H9 (cell line): ENCODE measurements around the gene TAS2R42. TPM values are rescaled to one million over a fixed set of nuclear protein-coding genes. Genes with fewer than 3 reads are reported as not detected.

ENCODE experiments used
- DNase-seq: peaks from one replicate; pipeline ENCODE4 v3.0.0-alpha.2; 2017
- H2AFZ ChIP-seq: one replicate; pipeline ENCODE4 v1.6.1; 2013; ENCODE audit warnings: mild to moderate bottlenecking, low read length, control low read depth, moderate library complexity
- H2AK5ac ChIP-seq: 2 replicates; pipeline ENCODE4 v1.6.1; 2013; ENCODE audit warnings: low read length, control low read depth, mixed read lengths; ENCODE audit not compliant: insufficient read length
- H2BK120ac ChIP-seq: one replicate; pipeline ENCODE4 v1.6.1; 2013; ENCODE audit warnings: low read depth, mild to moderate bottlenecking, low read length, control low read depth, inconsistent platforms; ENCODE audit not compliant: poor library complexity, severe bottlenecking
- H2BK12ac ChIP-seq: 2 replicates; pipeline ENCODE4 v1.6.1; 2013; ENCODE audit warnings: low read length, control low read depth, mixed read lengths, low read depth; ENCODE audit not compliant: insufficient read length
- H2BK15ac ChIP-seq: 2 replicates; pipeline ENCODE4 v1.6.1; 2013; ENCODE audit warnings: low read depth, low read length, control low read depth
- H2BK20ac ChIP-seq: one replicate; pipeline ENCODE4 v1.6.1; 2013; ENCODE audit warnings: low read depth, mild to moderate bottlenecking, low read length, control low read depth, inconsistent platforms; ENCODE audit not compliant: poor library complexity, severe bottlenecking
- H2BK5ac ChIP-seq: 2 replicates; pipeline ENCODE4 v1.6.1; 2013; ENCODE audit warnings: low read length, control low read depth, mixed read lengths; ENCODE audit not compliant: insufficient read length
- H3K14ac ChIP-seq: 2 replicates; pipeline ENCODE4 v1.6.1; 2013; ENCODE audit warnings: low read length, control low read depth; ENCODE audit not compliant: insufficient read depth
- H3K18ac ChIP-seq: 2 replicates; pipeline ENCODE4 v1.6.1; 2013; ENCODE audit warnings: low read depth, mild to moderate bottlenecking, mixed read lengths, low read length, control low read depth; ENCODE audit not compliant: insufficient read length
- H3K23ac ChIP-seq: 2 replicates; pipeline ENCODE4 v1.6.1; 2013; ENCODE audit warnings: low read length, control low read depth, mixed read lengths, low read depth; ENCODE audit not compliant: insufficient read length
- H3K23me2 ChIP-seq: 2 replicates; pipeline ENCODE4 v1.6.1; 2013; ENCODE audit warnings: low read depth, mild to moderate bottlenecking, mixed read lengths, low read length, control low read depth; ENCODE audit not compliant: insufficient read length, poor library complexity, severe bottlenecking
- H3K27ac ChIP-seq: 2 replicates; pipeline ENCODE4 v1.5.1; 2013; ENCODE audit warnings: low read length, control low read depth, mixed read lengths, low read depth; ENCODE audit not compliant: insufficient read length
- H3K27me3 ChIP-seq: 2 replicates; pipeline ENCODE4 v1.6.1; 2013; ENCODE audit warnings: low read length, control low read depth, inconsistent platforms; ENCODE audit not compliant: insufficient read depth
- H3K4ac ChIP-seq: 2 replicates; pipeline ENCODE4 v1.6.1; 2013; ENCODE audit warnings: low read depth, mild to moderate bottlenecking, control low read depth, inconsistent platforms, low read length, moderate library complexity
- H3K4me1 ChIP-seq: 2 replicates; pipeline ENCODE4 v1.6.1; 2013; ENCODE audit warnings: low read length, control low read depth, inconsistent platforms; ENCODE audit not compliant: insufficient read depth
- H3K4me2 ChIP-seq: 2 replicates; pipeline ENCODE4 v1.6.1; 2013; ENCODE audit warnings: low read length, control low read depth, mixed read lengths; ENCODE audit not compliant: insufficient read length, insufficient read depth
- H3K56ac ChIP-seq: 2 replicates; pipeline ENCODE4 v1.6.1; 2013; ENCODE audit warnings: low read depth, mild to moderate bottlenecking, mixed read lengths, low read length, control low read depth; ENCODE audit not compliant: insufficient read length
- H3K79me1 ChIP-seq: 2 replicates; pipeline ENCODE4 v1.6.1; 2013; ENCODE audit warnings: low read depth, mild to moderate bottlenecking, moderate library complexity, low read length, control low read depth, inconsistent platforms; ENCODE audit not compliant: insufficient read depth, poor library complexity, severe bottlenecking
- H3K79me2 ChIP-seq: 2 replicates; pipeline ENCODE4 v1.6.1; 2013; ENCODE audit warnings: low read length, control low read depth, inconsistent platforms; ENCODE audit not compliant: insufficient read depth
- H3K9ac ChIP-seq: 2 replicates; pipeline ENCODE4 v1.6.1; 2013; ENCODE audit warnings: low read length, control low read depth, mixed read lengths; ENCODE audit not compliant: insufficient read length; ENCODE audit errors: extremely low read depth
- H3K9me3 ChIP-seq: one replicate; pipeline ENCODE4 v1.6.1; 2013; ENCODE audit warnings: low read depth, low read length, inconsistent platforms; ENCODE audit not compliant: control insufficient read depth
- H3T11ph ChIP-seq: one replicate; pipeline ENCODE4 v1.6.1; 2013; ENCODE audit warnings: mild to moderate bottlenecking, low read length, control low read depth, inconsistent platforms
- H4K20me1 ChIP-seq: one replicate; pipeline ENCODE4 v1.6.1; 2013; ENCODE audit not compliant: control insufficient read depth, insufficient read length, insufficient read depth
- H4K5ac ChIP-seq: 2 replicates; pipeline ENCODE4 v1.6.1; 2013; ENCODE audit warnings: low read depth, mild to moderate bottlenecking, mixed read lengths, low read length, control low read depth; ENCODE audit not compliant: insufficient read length
- H4K8ac ChIP-seq: replicated peaks from 2 replicates; pipeline ENCODE4 v1.6.1; 2013; ENCODE audit warnings: low read length, control low read depth, mixed read lengths, low read depth; ENCODE audit not compliant: insufficient read length
- H4K91ac ChIP-seq: 2 replicates; pipeline ENCODE4 v1.6.1; 2013; ENCODE audit warnings: low read depth, mild to moderate bottlenecking, moderate library complexity, mixed read lengths, low read length, control low read depth; ENCODE audit not compliant: insufficient read length
- H3K27ac Mint-ChIP-seq, 3 experiments: 2 replicates in 2 of 3; 3 replicates in 1 of 3; pipeline ENCODE4 v1.8.0; 2020 to 2021; ENCODE audit warnings: mixed read lengths in 3 of 3, mild to moderate bottlenecking in 1 of 3, moderate library complexity in 1 of 3
- H3K27me3 Mint-ChIP-seq: 2 replicates; pipeline ENCODE4 v1.8.0; 2021; ENCODE audit warnings: low read depth, mild to moderate bottlenecking, moderate library complexity, mixed read lengths
- H3K36me3 Mint-ChIP-seq, 3 experiments: 2 replicates in 2 of 3; 3 replicates in 1 of 3; pipeline ENCODE4 v1.8.0; 2020 to 2021; ENCODE audit warnings: low read depth in 3 of 3, mixed read lengths in 3 of 3; ENCODE audit not compliant: insufficient read depth in 1 of 3
- H3K4me1 Mint-ChIP-seq, 2 experiments: 2 replicates each; pipeline ENCODE4 v1.8.0; 2020; ENCODE audit warnings: mixed read lengths in 2 of 2
- H3K4me3 Mint-ChIP-seq, 2 experiments: 2 replicates in 1 of 2; 3 replicates in 1 of 2; pipeline ENCODE4 v1.8.0; 2020 to 2021; ENCODE audit warnings: mild to moderate bottlenecking in 2 of 2, mixed read lengths in 2 of 2, moderate library complexity in 1 of 2
- H3K9me3 Mint-ChIP-seq, 2 experiments: 2 replicates in 1 of 2; 3 replicates in 1 of 2; pipeline ENCODE4 v1.8.0; 2020; ENCODE audit warnings: mild to moderate bottlenecking in 2 of 2, mixed read lengths in 2 of 2, moderate library complexity in 1 of 2
- CTCF ChIP-seq: fragments of 200-600 bp; sonication (generic); conservative IDR thresholded peaks from 3 replicates; pipeline ENCODE4 v1.8.0; 2021; ENCODE audit warnings: antibody characterized with exemption, mild to moderate bottlenecking
- total RNA-seq: library from RNA; stranded (reverse); gene quantifications from 2 replicates; pipeline ENCODE4 v1.2.1, GENCODE V29; 2021

TAS2R42 gene
- total RNA-seq, 1 experiment from 2014 or later: not detected

- H2AFZ ChIP-seq: no peak overlapping the region
- no peak overlapping the region for H4K8ac ChIP-seq
- no peak overlapping the region for H2BK15ac ChIP-seq
- no peaks in the 10 kb centered on the region for H3K9me3 ChIP-seq
- no peaks in the 10 kb centered on the region for H3K9me3 Mint-ChIP-seq
- H3K4me2 ChIP-seq: no peak overlapping the region
- no peaks in the 10 kb centered on the region for H3K79me1 ChIP-seq
- H4K20me1 ChIP-seq: no peaks in the 10 kb centered on the region
- no peak for TF ChIP-seq CTCF
- H3K4me3 Mint-ChIP-seq: no peak overlapping the region
- H4K5ac ChIP-seq: no peak overlapping the region
- H2BK120ac ChIP-seq: no peak overlapping the region
- H3K4me1 Mint-ChIP-seq: no peaks in the 10 kb centered on the region
- no peaks in the 10 kb centered on the region for H3K36me3 Mint-ChIP-seq
- H3K23ac ChIP-seq: no peak overlapping the region
- H3T11ph ChIP-seq: no peak overlapping the region
- no peak overlapping the region for H4K91ac ChIP-seq
- DNase-seq: no peak
- no peak overlapping the region for H2BK20ac ChIP-seq
- no peak overlapping the region for H3K9ac ChIP-seq
- H3K27me3 ChIP-seq: no peaks in the 10 kb centered on the region
- H3K56ac ChIP-seq: no peak overlapping the region
- no peaks in the 10 kb centered on the region for H3K23me2 ChIP-seq
- no peaks in the 10 kb centered on the region; the same call in 1 of the 2 replicates for H3K4me1 ChIP-seq
- no peaks in the 10 kb centered on the region for H3K27me3 Mint-ChIP-seq
- H2AK5ac ChIP-seq: no peak overlapping the region
- no peak overlapping the region for H2BK5ac ChIP-seq
- H2BK12ac ChIP-seq: no peak overlapping the region
- no peaks in the 10 kb centered on the region for H3K79me2 ChIP-seq
- H3K18ac ChIP-seq: no peak overlapping the region
- H3K27ac ChIP-seq: no peak overlapping the region
- H3K14ac ChIP-seq: no peak overlapping the region; the same call in 1 of the 2 replicates
- H3K27ac Mint-ChIP-seq: no peak overlapping the region
- H3K4ac ChIP-seq: no peak overlapping the region
Measured at GRCh38 chr12:11183011-11183410, 3.7 kb downstream of the TAS2R42 start.
